ENCODE results near the gene MMP15.

MMP15 gene

GRCh38 chr16:58036943-58037342, 11.4 kb downstream of the MMP15 start:
- no peak overlapping the region for H3K4me3 Mint-ChIP-seq
- no peaks in the 10 kb centered on the region for H3K4me1 Mint-ChIP-seq
- peak overlapping the region; percentile 2 for H3K27ac Mint-ChIP-seq
- H3K36me3 Mint-ChIP-seq: no peaks in the 10 kb centered on the region
- no peaks in the 10 kb centered on the region for H3K9me3 Mint-ChIP-seq
- no peaks in the 10 kb centered on the region for H3K27me3 Mint-ChIP-seq

- H3K4me3 Mint-ChIP-seq: no peak overlapping the region
- no peaks in the 10 kb centered on the region for H3K36me3 Mint-ChIP-seq
- no peaks in the 10 kb centered on the region for H3K9me3 Mint-ChIP-seq
- H3K27ac Mint-ChIP-seq: no peak overlapping the region
- no peaks in the 10 kb centered on the region for H3K4me1 Mint-ChIP-seq
- H3K27me3 Mint-ChIP-seq: no peaks in the 10 kb centered on the region
These were observed 12.0 kb downstream of the MMP15 start for GRCh38 chr16:58037365-58038057.

GRCh38 chr16:58038219-58038641, 12.7 kb downstream of the MMP15 start:
- H3K36me3 Mint-ChIP-seq: no peaks in the 10 kb centered on the region
- no peaks in the 10 kb centered on the region for H3K9me3 Mint-ChIP-seq

GRCh38 chr16:58039829-58040495, 14.4 kb downstream of the MMP15 start:
- no peaks in the 10 kb centered on the region for H3K27me3 Mint-ChIP-seq
- H3K4me1 Mint-ChIP-seq: no peaks in the 10 kb centered on the region
- no peaks in the 10 kb centered on the region for H3K9me3 Mint-ChIP-seq
- H3K36me3 Mint-ChIP-seq: no peaks in the 10 kb centered on the region
- H3K27ac Mint-ChIP-seq: no peak overlapping the region
- no peak overlapping the region for H3K4me3 Mint-ChIP-seq

More at GRCh38 chr16:58038219-58038641, 12.7 kb downstream of the MMP15 start:
- Mint-ChIP-seq H3K4me3 (no peak overlapping the region), H3K27ac (no peak overlapping the region), H3K27me3 (no peaks in the 10 kb centered on the region), H3K4me1 (no peaks in the 10 kb centered on the region)

- H3K4me1 Mint-ChIP-seq: no peaks in the 10 kb centered on the region
- H3K27ac Mint-ChIP-seq: no peak overlapping the region
- no peak overlapping the region for H3K4me3 Mint-ChIP-seq
- H3K9me3 Mint-ChIP-seq: no peaks in the 10 kb centered on the region
- no peaks in the 10 kb centered on the region for H3K27me3 Mint-ChIP-seq
- no peaks in the 10 kb centered on the region for H3K36me3 Mint-ChIP-seq
These were observed 14.9 kb downstream of the MMP15 start for GRCh38 chr16:58040496-58040846.

GRCh38 chr16:58040945-58041627, 15.5 kb downstream of the MMP15 start:
- Mint-ChIP-seq H3K4me3 (no peak overlapping the region), H3K27ac (no peak overlapping the region), H3K9me3 (no peaks in the 10 kb centered on the region), H3K27me3 (no peaks in the 10 kb centered on the region), H3K4me1 (no peaks in the 10 kb centered on the region), H3K36me3 (no peaks in the 10 kb centered on the region)

- Mint-ChIP-seq H3K36me3 (no peaks in the 10 kb centered on the region), H3K27ac (no peak overlapping the region), H3K4me3 (no peak overlapping the region)
These were observed 16.0 kb downstream of the MMP15 start for GRCh38 chr16:58041628-58041955.

GRCh38 chr16:58042001-58042885, 16.7 kb downstream of the MMP15 start:
- Mint-ChIP-seq H3K36me3 (no peaks in the 10 kb centered on the region), H3K4me3 (no peak overlapping the region), H3K9me3 (no peaks in the 10 kb centered on the region), H3K27me3 (no peaks in the 10 kb centered on the region), H3K4me1 (no peaks in the 10 kb centered on the region), H3K27ac (no peak overlapping the region)

More at GRCh38 chr16:58041628-58041955, 16.0 kb downstream of the MMP15 start:
- Mint-ChIP-seq H3K4me1 (no peaks in the 10 kb centered on the region), H3K27me3 (no peaks in the 10 kb centered on the region), H3K9me3 (no peaks in the 10 kb centered on the region)

- H3K4me1 Mint-ChIP-seq: no peaks in the 10 kb centered on the region
- no peak overlapping the region for H3K4me3 Mint-ChIP-seq
- H3K27me3 Mint-ChIP-seq: no peaks in the 10 kb centered on the region
- H3K36me3 Mint-ChIP-seq: no peaks in the 10 kb centered on the region
- no peaks in the 10 kb centered on the region for H3K9me3 Mint-ChIP-seq
- H3K27ac Mint-ChIP-seq: no peak overlapping the region
These were observed 17.4 kb downstream of the MMP15 start for GRCh38 chr16:58042886-58043515.

- no peaks in the 10 kb centered on the region for H3K9me3 Mint-ChIP-seq
- no peaks in the 10 kb centered on the region for H3K27me3 Mint-ChIP-seq
- H3K4me1 Mint-ChIP-seq: no peaks in the 10 kb centered on the region
- H3K27ac Mint-ChIP-seq: no peak overlapping the region
- H3K36me3 Mint-ChIP-seq: no peaks in the 10 kb centered on the region
- H3K4me3 Mint-ChIP-seq: no peak overlapping the region
These were observed 18.1 kb downstream of the MMP15 start for GRCh38 chr16:58043571-58044155.

- no peak overlapping the region for H3K27ac Mint-ChIP-seq
- no peak overlapping the region for H3K4me3 Mint-ChIP-seq
- H3K9me3 Mint-ChIP-seq: no peaks in the 10 kb centered on the region
- H3K27me3 Mint-ChIP-seq: no peaks in the 10 kb centered on the region
- H3K36me3 Mint-ChIP-seq: no peaks in the 10 kb centered on the region
- H3K4me1 Mint-ChIP-seq: no peaks in the 10 kb centered on the region
These were observed 18.9 kb downstream of the MMP15 start for GRCh38 chr16:58044266-58045019.

GRCh38 chr16:58045096-58045495, 19.5 kb downstream of the MMP15 start:
- Mint-ChIP-seq H3K27ac (no peak overlapping the region), H3K27me3 (no peaks in the 10 kb centered on the region), H3K4me1 (no peaks in the 10 kb centered on the region), H3K4me3 (no peak overlapping the region), H3K36me3 (no peaks in the 10 kb centered on the region), H3K9me3 (no peaks in the 10 kb centered on the region)

- Mint-ChIP-seq H3K27ac (no peak overlapping the region), H3K4me3 (no peak overlapping the region), H3K27me3 (no peaks in the 10 kb centered on the region), H3K36me3 (no peaks in the 10 kb centered on the region), H3K9me3 (no peaks in the 10 kb centered on the region), H3K4me1 (no peaks in the 10 kb centered on the region)
These were observed 20.7 kb downstream of the MMP15 start for GRCh38 chr16:58046054-58046881.

- Mint-ChIP-seq H3K27ac (no peak overlapping the region), H3K4me1 (no peaks in the 10 kb centered on the region), H3K9me3 (no peaks in the 10 kb centered on the region), H3K27me3 (no peaks in the 10 kb centered on the region), H3K36me3 (no peaks in the 10 kb centered on the region), H3K4me3 (no peak overlapping the region)
These were observed 21.4 kb downstream of the MMP15 start for GRCh38 chr16:58046936-58047335.
